ENCODE results near the gene CCDC134. TPM values are rescaled to one million over a fixed set of nuclear protein-coding genes. Genes with fewer than 3 reads are reported as not detected.

CCDC134 gene
- total and polyA plus RNA-seq, 2 of the 13 experiments (the other 11 are each of a cell fraction or from before 2014, with no cell fraction given) = 4.8 to 17.4 TPM

DNA sequence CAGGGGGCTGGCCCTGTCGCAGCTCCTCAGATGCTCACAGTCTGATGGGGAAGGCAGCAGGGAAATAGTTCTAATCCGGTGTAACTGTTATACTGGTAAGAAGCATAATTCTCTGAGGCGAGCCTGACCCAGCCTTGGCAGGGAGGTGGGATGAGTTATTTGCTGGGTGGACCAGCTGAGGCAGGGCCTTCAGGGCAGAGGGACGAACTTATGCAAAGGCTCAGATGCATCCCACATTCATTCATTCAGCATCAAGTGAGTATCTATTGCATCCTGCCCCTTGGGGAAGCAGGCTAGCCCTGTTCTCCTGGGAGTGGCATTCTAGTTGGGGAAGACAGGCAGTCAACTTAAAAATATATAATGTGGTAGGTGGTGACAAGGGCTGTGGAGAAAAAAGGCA, 18.8 kb downstream of the CCDC134 start (continued):
- TF ChIP-seq, protein P1, sequence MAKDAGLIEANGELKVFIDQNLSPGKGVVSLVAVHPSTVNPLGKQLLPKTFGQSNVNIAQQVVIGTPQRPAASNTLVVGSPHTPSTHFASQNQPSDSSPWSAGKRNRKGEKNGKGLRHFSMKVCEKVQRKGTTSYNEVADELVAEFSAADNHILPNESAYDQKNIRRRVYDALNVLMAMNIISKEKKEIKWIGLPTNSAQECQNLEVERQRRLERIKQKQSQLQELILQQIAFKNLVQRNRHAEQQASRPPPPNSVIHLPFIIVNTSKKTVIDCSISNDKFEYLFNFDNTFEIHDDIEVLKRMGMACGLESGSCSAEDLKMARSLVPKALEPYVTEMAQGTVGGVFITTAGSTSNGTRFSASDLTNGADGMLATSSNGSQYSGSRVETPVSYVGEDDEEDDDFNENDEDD (CRISPR knock-in tag; IDR thresholded peaks at IDR 0.05; ENCODE audit: borderline replicate concordance) = no peak

DNA sequence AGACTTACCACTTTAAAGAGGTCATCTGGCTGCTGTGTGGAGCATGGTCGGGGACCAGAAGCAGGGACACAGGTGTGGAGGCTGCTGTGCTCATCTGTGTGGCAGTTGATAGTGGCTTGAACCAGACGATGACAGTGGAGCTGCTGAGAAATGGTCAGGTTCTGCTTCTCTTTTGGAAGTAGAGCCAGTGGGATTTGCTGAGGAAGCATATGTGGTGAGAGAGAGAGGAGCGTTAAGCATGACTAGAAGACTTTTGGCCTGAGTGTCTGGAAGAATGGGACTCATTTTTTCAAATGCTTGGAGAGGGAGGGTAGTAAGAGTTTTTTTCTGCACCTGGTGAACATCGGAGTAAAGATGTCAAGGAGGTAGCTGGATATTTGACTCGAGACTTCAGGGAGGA, 20.0 kb downstream of the CCDC134 start:
- 93% methylated on average over 5 of the region's 5 CpGs for WGBS (ENCODE audit: low lambda C conversion rate)
- H3K4me2 ChIP-seq (ENCODE audit: low read depth, low read length) = no peak overlapping the region
- H2AFZ ChIP-seq (ENCODE audit: low read length) = no peak overlapping the region
- ChIA-PET CTCF (ENCODE audit: low intra/inter-chr PET ratio, low total read pairs) (no interaction called here), POLR2A (no interaction called here)
- no peaks in the 10 kb centered on the region for H4K20me1 ChIP-seq (ENCODE audit: insufficient read depth, low read length)
- no peak overlapping the region for H3K27ac ChIP-seq (ENCODE audit: extremely low read length, insufficient read depth, low read length)
- intact Hi-C loops (cut with micrococcal nuclease; ENCODE audit: unreplicated experiment) (loop anchor here (5.0 kb wide), 1 partner anchor 37 kb away; no protein-coding TSS in a partner anchor), in situ Hi-C loops (cut with HindIII; ENCODE audit: extremely low pct_ligation_motif_present, low pct_unique_long_range_greater_than_20kb) (no loop called here)
- H3K9ac ChIP-seq (ENCODE audit: insufficient read depth, low read depth, low read length) = no peak overlapping the region
- ATAC-seq (no peak), FAIRE-seq (no peak), DNase-seq (ENCODE audit: low spot score) (no peak)
- no peak overlapping the region for H3K4me3 ChIP-seq (replicated peaks in 1 of 3; ENCODE audit: insufficient read depth in 1 of 3, low read depth in 2 of 3, low read length in 3 of 3)
- BruUV-seq (replicated peaks) = no TSS peak
- H3K27me3 ChIP-seq (ENCODE audit: control insufficient read depth in 1 of 2, insufficient read depth in 2 of 2, low read length in 2 of 2) = no peaks in the 10 kb centered on the region
- H3K36me3 ChIP-seq (replicated peaks in 1 of 2; ENCODE audit: control insufficient read depth in 1 of 2, insufficient read depth in 2 of 2, low read length in 2 of 2) = peaks cover 1 to 45% of the 10 kb centered on the region in 2 experiments; a peak in 4 of 5 replicates
- TF ChIP-seq MAFK (conservative IDR thresholded peaks at IDR 0.05 in 1 of 2, IDR thresholded peaks at IDR 0.05 in 1 of 2; ENCODE audit: low read length in 2 of 2) (peak; percentile 2 to 52; a peak in 2 of 4 replicates), ZNF850 (CRISPR knock-in tag; conservative IDR thresholded peaks at IDR 0.05) (no peak)
- no peaks in the 10 kb centered on the region for H3K9me3 ChIP-seq (ENCODE audit: low read length)
- no peaks in the 10 kb centered on the region for H3K4me1 ChIP-seq (ENCODE audit: insufficient read depth, low read length)
- H3K79me2 ChIP-seq (ENCODE audit: insufficient read depth, low read length) = no peaks in the 10 kb centered on the region
